A549 (cell line): Measurements from ENCODE around the gene ECE1. TPM values are rescaled to one million over a fixed set of nuclear protein-coding genes. Genes with fewer than 3 reads are reported as not detected.

Experiments
- ATAC-seq, 2 experiments: fragments of 200-7000 bp in 1 of 2; fragments of >200 bp in 1 of 2; cut with Nextera tagmentation in 1 of 2; cut with Tn5 transposase in 1 of 2; 3 replicates each; pipeline versions ENCODE4 v1.8.0 to v1.9.1; 2018 to 2020; ENCODE audit warnings: mild to moderate bottlenecking in 1 of 2, moderate library complexity in 1 of 2
- CTCF ChIA-PET: fragments of 300-600 bp; sonication (Branson Sonifier 250); formaldehyde crosslinking; extraction: SDS; loops from one replicate; lab custom pipeline; 2021; ENCODE audit warnings: antibody characterized with exemption, inconsistent platforms; lab: Yijun Ruan, JAX
- POLR2A ChIA-PET: fragments of 350-600 bp; formaldehyde crosslinking; extraction: SDS; loops from one replicate; lab custom pipeline; 2021; ENCODE audit warnings: antibody characterized with exemption, inconsistent platforms; lab: Yijun Ruan, JAX
- DNase-seq, 2 experiments: peaks; one replicate each; pipeline versions ENCODE4 v3.0.0 to v3.0.0-alpha.2; 2011 to 2016; ENCODE audit warnings: low read depth in 1 of 2, low spot score in 1 of 2
- FAIRE-seq: peaks from 2 replicates; lab custom pipeline; 2011; peaks lifted over from hg19 to GRCh38; lab: Jason Lieb, UNC
- H3K27ac ChIP-seq, 2 experiments: fragments of >200 bp; sonication (Bioruptor Twin); formaldehyde crosslinking; 3 replicates each; pipeline ENCODE4 v1.5.1; 2016 to 2017
- H3K4me1 ChIP-seq: fragments of >200 bp; sonication (Bioruptor Twin); formaldehyde crosslinking; 3 replicates; pipeline ENCODE4 v1.6.1; 2016
- H3K4me2 ChIP-seq: fragments of >200 bp; sonication (Bioruptor Twin); formaldehyde crosslinking; 3 replicates; pipeline ENCODE4 v1.6.1; 2016
- H3K4me3 ChIP-seq: fragments of >200 bp; sonication (Bioruptor Twin); formaldehyde crosslinking; 3 replicates; pipeline ENCODE4 v1.5.1; 2016
- H3K9me3 ChIP-seq: fragments of >200 bp; sonication (Bioruptor Twin); formaldehyde crosslinking; 3 replicates; pipeline ENCODE4 v1.6.1; 2016
- CEBPB ChIP-seq, 2 experiments: fragments of >200 bp in 1 of 2; sonication (Bioruptor Twin) in 1 of 2; formaldehyde crosslinking in 1 of 2; IDR thresholded peaks; 2 replicates each; pipeline ENCODE4 v1.6.1; 2012 to 2016
- CHD4 ChIP-seq: fragments of 200-600 bp; sonication (generic); IDR thresholded peaks from 2 replicates; pipeline ENCODE4 v1.6.1; 2016; ENCODE audit warnings: antibody characterized with exemption, mild to moderate bottlenecking, borderline replicate concordance
- E2F6 ChIP-seq: IDR thresholded peaks from 2 replicates; pipeline ENCODE4 v1.6.1; 2012; ENCODE audit warnings: low read depth, borderline replicate concordance
- ELK1 ChIP-seq: fragments of 150-350 bp; IDR thresholded peaks from 2 replicates; pipeline ENCODE4 v1.6.1; 2014; ENCODE audit warnings: low read depth, mild to moderate bottlenecking, low read length
- FOXS1 ChIP-seq: fragments of 250-450 bp; sonication (Bioruptor Pico); IDR thresholded peaks from 2 replicates; pipeline ENCODE4 v1.5.0; 2020; ENCODE audit warnings: mild to moderate bottlenecking, moderate library complexity
- HES2 ChIP-seq: fragments of >200 bp; sonication (Bioruptor Twin); formaldehyde crosslinking; IDR thresholded peaks from 2 replicates; pipeline ENCODE4 v1.6.1; 2016
- HMGXB4 ChIP-seq: fragments of 250-450 bp; sonication (Bioruptor Pico); IDR thresholded peaks from 2 replicates; pipeline ENCODE4 v1.5.0; 2021; ENCODE audit warnings: mild to moderate bottlenecking, moderate library complexity, borderline replicate concordance
- HOXB5 ChIP-seq: fragments of 250-450 bp; sonication (Bioruptor Pico); IDR thresholded peaks from 2 replicates; pipeline ENCODE4 v1.5.0; 2020; ENCODE audit warnings: mild to moderate bottlenecking, moderate library complexity
- NFE2L2 ChIP-seq: fragments of 150-350 bp; conservative IDR thresholded peaks from 2 replicates; pipeline ENCODE4 v1.6.1; 2014; ENCODE audit warnings: low read length
- NPAS2 ChIP-seq: fragments of 250-450 bp; sonication (Bioruptor Pico); IDR thresholded peaks from 2 replicates; pipeline ENCODE4 v1.8.0; 2022; ENCODE audit warnings: mild to moderate bottlenecking, moderate library complexity, borderline replicate concordance
- NR3C1 ChIP-seq: fragments of >200 bp; sonication (Bioruptor Twin); formaldehyde crosslinking; IDR thresholded peaks from 3 replicates; pipeline ENCODE4 v1.6.1; 2017
- PBX3 ChIP-seq: IDR thresholded peaks from 2 replicates; pipeline ENCODE4 v1.6.1; 2012
- POLR2AphosphoS2 ChIP-seq: conservative IDR thresholded peaks from 2 replicates; pipeline ENCODE4 v1.6.1; 2012; ENCODE audit warnings: low read length, improper control_type of control experiment, inconsistent platforms
- REST ChIP-seq: fragments of 200-600 bp; sonication (generic); IDR thresholded peaks from 2 replicates; pipeline ENCODE4 v1.6.1; 2016; ENCODE audit warnings: antibody characterized with exemption, mild to moderate bottlenecking, moderate library complexity
- RFX5 ChIP-seq: fragments of 450-650 bp; IDR thresholded peaks from 2 replicates; pipeline ENCODE4 v1.7.1; 2014; ENCODE audit warnings: antibody characterized with exemption, mild to moderate bottlenecking, moderate library complexity
- USF2 ChIP-seq: fragments of 450-650 bp; IDR thresholded peaks from 2 replicates; pipeline ENCODE4 v1.6.1; 2014; ENCODE audit warnings: antibody characterized with exemption
- ZFP36 ChIP-seq: fragments of 450-650 bp; IDR thresholded peaks from 2 replicates; pipeline ENCODE4 v1.6.1; 2014; ENCODE audit warnings: borderline replicate concordance; ENCODE audit not compliant: partially characterized antibody
- ZNF302 ChIP-seq: fragments of 250-450 bp; sonication (Bioruptor Pico); IDR thresholded peaks from 2 replicates; pipeline ENCODE4 v1.9.0; 2021; ENCODE audit warnings: inconsistent platforms, mild to moderate bottlenecking, moderate library complexity
- ZSCAN20 ChIP-seq: fragments of 250-450 bp; sonication (Bioruptor Pico); IDR thresholded peaks from 2 replicates; pipeline ENCODE4 v1.8.0; 2022; ENCODE audit warnings: mild to moderate bottlenecking, moderate library complexity
- WGBS: methylation state at CpG from one replicate; pipeline ENCODE4 v1.1.6; 2017; ENCODE audit errors: missing lambda C conversion rate; 5-methylcytosine and 5-hydroxymethylcytosine counted together
- polyA plus RNA-seq, 4 experiments: library from polyadenylated mRNA; depleted of rRNA in 3 of 4; stranded (reverse); fragments of >200 nt; fragmentation: RNase III in 1 of 4; extraction: RNeasy Plus Mini Kit Qiagen cat#74134 plus additional on column Dnase treatment in 1 of 4; gene quantifications; 2 replicates in 3 of 4; 3 replicates in 1 of 4; pipeline ENCODE4 v1.2.3, GENCODE V29; 2011 to 2017

Gene ECE1
- polyA plus RNA-seq, 2 of the 4 experiments (the other 2 are of a cell fraction), result 45.7 to 86.4 TPM

- ChIA-PET POLR2A (no interaction called here), CTCF (interaction anchor here (0.9 to 6.9 kb wide), 13 partner anchors 8 to 120 kb away, joined by 3 to 39 read pairs (median 7); no protein-coding TSS in a partner anchor)
- Histone ChIP-seq H3K4me3 (no peak overlapping the region), H3K4me1 (peaks cover 91% of the 10 kb centered on the region), H3K9me3 (no peaks in the 10 kb centered on the region), H3K27ac (peak overlapping the region in 1 of 2 experiments; percentile 43; a peak in 3 of 6 replicates), H3K4me2 (peak overlapping the region; percentile 74; the same call in 2 of the 3 replicates)
- DNase-seq (no peak), FAIRE-seq (no peak), ATAC-seq (no peak)
- TF ChIP-seq NR3C1, result no peak
- 79% methylated on average over 8 of the region's 8 CpGs for WGBS
Observed at GRCh38 chr1:21337010-21337437, 46.8 kb upstream of the ECE1 start.

GRCh38 chr1:21335750-21336224, 45.5 kb upstream of the ECE1 start:
- TF ChIP-seq HES2, result no peak
- TF ChIP-seq POLR2AphosphoS2, result no peak
- no peak for TF ChIP-seq ELK1
- no peak for TF ChIP-seq E2F6
- TF ChIP-seq HOXB5, result no peak
- no peak for TF ChIP-seq NFE2L2
- ChIA-PET CTCF (interaction anchor here (0.8 to 6.9 kb wide), 20 partner anchors 9 to 119 kb away, joined by 3 to 49 read pairs (median 4); no protein-coding TSS in a partner anchor), POLR2A (no interaction called here)
- Histone ChIP-seq H3K4me1 (peaks cover 94% of the 10 kb centered on the region), H3K27ac (peak overlapping the region; percentile 89 to 90), H3K4me3 (no peak overlapping the region), H3K9me3 (no peaks in the 10 kb centered on the region), H3K4me2 (peak overlapping the region; percentile 78)
- FAIRE-seq (no peak), DNase-seq (no peak), ATAC-seq (no peak)
- 76% methylated on average over 3 of the region's 3 CpGs for WGBS

GRCh38 chr1:21335088-21335691, 44.9 kb upstream of the ECE1 start:
- WGBS, result 71% methylated on average over 6 of the region's 19 CpGs
- Histone ChIP-seq H3K27ac (peak overlapping the region; percentile 89 to 90), H3K4me1 (peaks cover 93% of the 10 kb centered on the region), H3K9me3 (no peaks in the 10 kb centered on the region), H3K4me3 (no peak overlapping the region), H3K4me2 (peak overlapping the region; percentile 78)
- DNase-seq (no peak), FAIRE-seq (no peak), ATAC-seq (peak in 1 of 2 experiments; percentile 11; a peak in 3 of 6 replicates)
- ChIA-PET POLR2A (no interaction called here), CTCF (interaction anchor here (0.8 to 6.9 kb wide), 17 partner anchors 10 to 106 kb away, joined by 3 to 49 read pairs (median 4); no protein-coding TSS in a partner anchor)
- no peak for TF ChIP-seq NR3C1
- no peak for TF ChIP-seq PBX3
- TF ChIP-seq ZNF302 (CRISPR knock-in tag), result no peak
- no peak for TF ChIP-seq CHD4
- no peak for TF ChIP-seq ZSCAN20 (CRISPR knock-in tag)
- no peak for TF ChIP-seq ELK1
- no peak for TF ChIP-seq REST
- no peak for TF ChIP-seq USF2
- no peak for TF ChIP-seq RFX5
- TF ChIP-seq POLR2AphosphoS2, result no peak
- no peak for TF ChIP-seq NPAS2 (CRISPR knock-in tag)
- no peak for TF ChIP-seq ZFP36
- TF ChIP-seq FOXS1 (CRISPR knock-in tag), result no peak
- no peak for TF ChIP-seq CEBPB (IDR thresholded peaks at IDR 0.05)
- no peak for TF ChIP-seq HMGXB4 (CRISPR knock-in tag)
